Upper lobe of left lung (tissue), 4 donors: Measurements from ENCODE around the gene GNA14.

Source experiments
- CTCF ChIP-seq, 6 experiments: fragments of 450-650 bp in 4 of 6; fragments of 200-600 bp in 2 of 6; sonication (generic) in 2 of 6; IDR thresholded peaks; one replicate each; pipeline ENCODE4 v1.5.1; 2016 to 2019; ENCODE audit warnings: antibody characterized with exemption in 6 of 6
- EP300 ChIP-seq, 4 donors: sonication (generic); formaldehyde crosslinking; IDR thresholded peaks; one replicate each; pipeline ENCODE4 v1.5.1; 2017; ENCODE audit warnings: antibody characterized with exemption in 4 of 4, control low read depth in 2 of 4
- POLR2A ChIP-seq, 4 donors: fragments of 450-650 bp; IDR thresholded peaks; one replicate each; pipeline ENCODE4 v1.5.1; 2016 to 2017; ENCODE audit warnings: antibody characterized with exemption in 4 of 4, mild to moderate bottlenecking in 2 of 4
- POLR2AphosphoS5 ChIP-seq, 2 donors: sonication (generic); formaldehyde crosslinking; IDR thresholded peaks; one replicate each; pipeline ENCODE4 v1.5.1; 2017; ENCODE audit warnings: antibody characterized with exemption in 2 of 2

GRCh38 chr9:77589046-77589795 is 58.9 kb downstream of the GNA14 start:
- TF ChIP-seq CTCF (IDR thresholded peaks at IDR 0.05) (no peak), POLR2A (IDR thresholded peaks at IDR 0.05) (no peak), EP300 (IDR thresholded peaks at IDR 0.05) (peak in 1 of 4 donors; percentile 4), POLR2AphosphoS5 (IDR thresholded peaks at IDR 0.05) (no peak)
